Bone marrow (tissue), 2 donors: ENCODE measurements around the gene PTBP3.
"Not testable (repeated sequence)": the region's sequence is repeated elsewhere in the genome, so short reads cannot be mapped to it uniquely, and the experiment has no call there.

Experiments used
- DNase-seq, 2 donors: peaks; one replicate each; lab custom pipeline; 2025; lab: John Stamatoyannopoulos, UW

PTBP3 gene

DNA sequence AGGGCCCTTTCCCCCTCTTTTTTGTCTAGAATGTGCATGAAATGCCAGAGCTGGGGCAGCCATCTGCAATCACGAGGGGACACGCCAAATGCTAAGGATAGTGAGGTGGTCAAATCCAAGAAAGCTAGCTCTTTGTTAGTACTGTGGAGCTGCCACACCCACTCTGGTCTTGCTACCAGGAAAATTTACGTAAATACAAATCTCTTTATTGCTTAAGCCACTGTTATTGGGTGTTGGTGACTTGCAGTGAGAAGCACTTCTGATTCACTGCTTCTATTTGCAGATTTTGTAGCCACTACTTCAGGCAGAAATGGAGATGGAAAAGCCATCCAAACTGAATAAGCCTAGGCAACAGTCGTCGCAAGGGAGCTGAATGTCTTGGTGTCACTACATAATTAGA is 132.7 kb downstream of the PTBP3 start:
- no peak for DNase-seq

DNA sequence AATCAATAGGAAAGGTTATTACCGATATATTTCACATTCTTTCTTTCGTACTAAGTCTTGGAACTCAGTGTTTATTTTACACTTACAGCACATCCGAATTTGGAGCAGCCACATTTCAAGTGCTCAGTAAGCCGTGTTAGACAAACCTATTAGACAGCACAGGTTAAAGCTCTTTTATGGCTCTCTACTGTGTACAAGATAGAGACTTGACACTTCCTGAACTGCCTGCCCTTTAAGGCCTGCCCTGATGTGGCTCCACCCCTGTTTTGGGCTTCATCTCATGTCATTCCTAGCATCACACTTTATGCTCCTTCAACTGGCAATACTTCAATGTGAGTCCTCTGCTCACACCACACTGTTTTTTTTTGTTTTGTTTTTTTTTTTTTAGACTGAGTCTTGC is 134.8 kb downstream of the PTBP3 start:
- DNase-seq: no peak

DNA sequence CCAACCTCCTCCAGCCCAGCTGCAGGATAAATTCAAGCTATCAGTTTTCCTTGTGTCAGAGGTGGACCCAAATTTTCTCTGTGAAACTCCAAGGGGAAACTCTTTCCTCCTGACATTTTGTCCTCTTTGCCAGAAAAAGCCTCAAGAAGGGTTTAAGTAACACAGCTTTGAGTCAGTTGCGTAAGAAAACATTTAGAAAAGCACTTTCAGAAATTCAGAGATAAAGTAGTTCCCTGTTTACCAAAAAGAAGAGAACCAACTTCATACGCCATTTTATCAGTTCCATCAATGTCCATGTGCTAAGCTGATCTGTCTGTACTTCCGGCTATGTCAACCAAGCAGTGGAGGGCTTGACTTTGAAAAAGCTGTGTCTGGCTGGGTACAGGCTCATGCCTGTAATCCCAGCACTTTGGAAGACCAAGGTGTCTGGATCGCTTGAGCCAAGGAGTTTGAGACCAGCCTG is 138.4 kb downstream of the PTBP3 start:
- no peak for DNase-seq

DNA sequence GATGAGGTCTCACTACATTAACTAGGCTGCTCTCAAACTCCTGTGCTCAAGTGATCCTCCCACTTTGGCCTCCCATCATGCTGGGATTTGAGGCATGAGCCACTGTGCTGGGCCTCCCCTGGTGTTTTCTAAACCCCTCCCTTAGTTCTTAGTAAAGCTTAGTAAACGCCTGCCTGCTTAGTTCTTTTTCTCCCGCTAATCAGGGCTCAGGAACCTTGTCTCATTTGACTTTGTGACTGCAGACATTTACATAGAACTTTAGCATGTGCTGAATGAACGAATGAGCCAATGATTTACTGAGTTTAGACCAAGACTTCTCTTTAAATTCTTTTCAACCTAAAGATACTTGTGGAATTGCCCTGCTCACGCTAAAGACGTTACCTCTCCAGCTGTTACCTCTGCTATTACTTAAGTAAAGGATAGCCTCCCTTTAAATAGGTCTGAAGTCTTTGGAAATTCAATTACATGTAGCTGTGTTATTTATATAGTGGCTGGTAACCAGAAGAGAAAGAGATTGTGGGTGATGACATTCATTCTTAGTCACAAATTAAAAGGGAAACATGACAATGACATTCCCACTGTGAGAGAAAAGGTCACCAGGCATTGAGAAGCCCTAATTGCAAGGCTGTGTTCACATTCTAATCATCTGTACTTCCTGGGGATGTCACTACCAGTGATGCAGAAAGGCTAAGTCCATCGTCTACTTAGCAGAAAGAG is 139.7 kb downstream of the PTBP3 start:
- DNase-seq: peak in 1 of 2 donors; percentile 53

DNA sequence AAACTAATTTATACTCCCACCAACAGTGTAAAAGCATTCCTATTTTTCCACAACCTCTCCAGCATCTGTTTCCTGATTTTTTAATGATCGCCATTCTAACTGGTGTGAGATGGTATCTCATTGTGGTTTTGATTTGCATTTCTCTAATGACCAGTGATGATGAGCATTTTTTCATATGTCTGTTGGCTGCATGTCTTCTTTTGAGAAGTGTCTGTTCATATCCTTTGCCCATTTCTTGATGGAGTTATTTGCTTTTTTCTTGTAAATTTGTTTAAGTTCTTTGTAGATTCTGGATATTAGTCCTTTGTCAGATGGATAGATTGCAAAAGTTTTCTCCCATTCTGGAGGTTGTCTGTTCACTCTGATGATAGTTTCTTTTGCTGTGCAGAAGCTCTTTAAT is 143.1 kb downstream of the PTBP3 start:
- not testable (repeated sequence) for DNase-seq

DNA sequence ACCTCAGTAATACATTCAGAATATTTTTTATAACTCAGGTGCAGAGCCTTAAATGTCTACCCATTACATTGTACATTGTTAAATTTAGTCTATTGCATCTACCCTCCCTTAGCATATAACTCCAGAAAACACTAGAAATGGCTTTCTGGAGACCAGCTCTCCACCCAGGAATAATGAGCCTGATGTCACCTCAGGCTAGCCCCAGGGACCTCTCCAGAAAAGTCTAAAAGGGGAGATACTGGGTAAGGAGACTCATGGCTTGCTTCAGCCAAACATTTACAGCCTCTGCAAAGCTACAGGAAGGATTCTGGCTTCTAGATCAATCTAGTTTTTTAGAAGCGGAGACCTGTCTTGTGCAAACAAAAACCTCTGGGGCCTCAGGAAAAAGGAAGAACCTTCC is 144.5 kb downstream of the PTBP3 start:
- DNase-seq: no peak

DNA sequence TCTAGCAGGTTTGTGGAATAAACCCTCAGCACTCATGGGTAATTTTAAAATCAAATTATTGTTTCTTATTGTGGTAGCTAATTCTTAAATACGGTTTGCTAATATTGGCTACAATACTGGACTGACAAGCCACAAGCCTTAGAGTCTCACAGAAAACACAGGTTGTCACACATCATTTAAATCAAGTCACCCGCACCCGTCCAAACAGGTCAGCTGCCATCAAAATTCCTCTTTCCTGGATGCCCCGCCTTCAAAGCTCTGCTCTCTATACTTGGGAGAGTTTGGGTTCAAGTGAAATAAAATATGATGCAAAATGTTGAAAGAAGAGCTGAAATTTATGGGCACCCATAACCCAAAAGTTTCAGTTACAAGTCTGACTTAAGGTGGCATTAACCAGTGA is 146.0 kb downstream of the PTBP3 start:
- DNase-seq: no peak

DNA sequence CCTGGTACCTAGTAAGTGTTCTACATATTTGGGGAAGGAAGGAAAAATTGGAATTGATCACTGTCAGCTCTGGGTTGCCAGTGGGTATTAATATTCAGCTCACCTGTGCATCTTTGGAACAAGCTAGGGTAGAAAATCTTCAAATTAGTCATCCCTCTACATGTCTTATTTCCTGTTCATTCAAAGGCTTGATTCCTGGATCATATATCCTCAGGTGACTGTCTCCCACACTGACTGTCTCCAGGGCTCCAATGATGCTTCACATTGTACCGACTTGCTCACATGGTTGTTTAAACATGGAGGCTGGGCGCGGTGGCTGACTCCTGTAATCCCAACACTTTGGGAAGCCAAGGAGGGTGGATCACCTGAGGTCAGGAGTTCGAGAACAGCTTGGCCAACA is 146.7 kb downstream of the PTBP3 start:
- no peak for DNase-seq

DNA sequence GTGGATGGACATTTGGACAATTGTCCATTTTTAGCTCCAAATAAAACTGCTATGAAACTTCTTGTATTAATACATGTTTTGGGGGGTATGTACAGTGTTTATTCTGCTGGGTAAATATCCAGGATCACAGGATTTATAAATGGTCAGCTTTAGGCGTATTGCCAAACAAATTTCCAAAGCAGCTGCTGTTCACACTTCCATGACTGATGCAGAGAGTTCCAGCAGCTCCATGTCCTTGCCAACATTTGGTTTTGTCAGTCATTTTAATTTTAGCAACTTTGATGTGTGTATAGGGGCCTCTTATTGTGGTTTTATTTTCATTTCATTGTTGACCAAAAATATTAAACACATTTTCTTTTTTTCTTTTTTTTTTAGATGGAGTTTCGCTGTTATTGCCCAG is 148.5 kb downstream of the PTBP3 start:
- no peak for DNase-seq

DNA sequence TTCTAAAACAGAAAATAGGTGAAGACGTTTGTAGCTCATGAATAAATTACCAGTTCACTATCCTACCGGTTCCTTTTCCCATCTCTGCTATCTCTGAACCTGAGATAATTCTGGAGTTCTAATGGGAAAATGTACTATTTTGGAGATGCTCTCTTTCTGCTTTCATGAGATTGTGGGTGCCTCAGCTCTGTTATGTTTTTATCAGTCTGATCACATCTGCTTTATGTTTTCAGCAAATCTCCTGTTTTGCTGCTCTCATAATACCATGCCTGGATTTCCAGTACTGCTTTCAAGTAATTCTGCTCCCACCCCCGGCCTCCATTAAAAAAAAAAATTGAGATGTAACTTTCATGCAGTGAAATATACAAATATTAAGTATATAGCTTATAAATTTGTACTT is 149.2 kb downstream of the PTBP3 start:
- no peak for DNase-seq

DNA sequence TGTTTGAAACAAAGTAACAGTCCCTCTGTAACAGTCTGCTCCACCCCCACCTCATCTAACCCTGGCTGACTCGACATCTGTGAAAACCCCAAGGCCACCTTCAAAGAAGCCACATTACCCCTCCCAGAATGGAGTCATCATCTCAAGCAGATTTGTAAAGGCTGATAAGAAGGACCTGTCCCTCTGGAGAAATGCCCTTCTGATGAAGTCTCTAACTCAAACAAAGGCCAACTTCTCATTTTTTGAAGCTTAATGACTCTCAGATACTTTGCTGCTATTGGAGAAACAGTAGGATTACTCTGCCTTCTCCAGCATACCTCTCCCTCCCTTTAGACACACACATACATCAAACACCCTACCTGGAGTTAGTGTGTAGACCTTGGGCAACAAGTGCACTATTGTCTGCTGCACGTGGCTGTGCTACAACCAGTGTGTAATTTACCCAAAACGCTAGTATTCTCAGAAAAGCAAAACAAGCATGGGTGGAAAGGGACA is 153.0 kb downstream of the PTBP3 start:
- peak in 1 of 2 donors; percentile 88 for DNase-seq

DNA sequence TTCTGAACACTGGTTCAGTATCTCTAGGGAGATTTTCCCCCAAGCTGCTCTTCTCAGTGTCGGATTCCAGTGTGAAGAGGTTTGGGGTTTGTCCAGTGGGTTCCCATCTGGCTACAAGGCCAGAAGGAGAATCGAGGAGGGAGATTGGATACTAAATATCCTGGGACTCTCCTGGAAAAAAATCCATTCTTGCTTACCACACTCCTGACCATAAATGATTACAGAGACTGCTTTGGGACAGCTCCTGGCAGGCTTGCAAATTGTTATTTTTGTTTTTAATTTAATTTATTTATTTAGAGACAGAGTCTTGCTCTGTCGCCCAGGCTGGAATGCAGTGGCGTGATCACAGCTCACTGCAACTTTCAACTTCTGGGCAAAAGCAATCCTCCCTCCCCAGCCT is 153.6 kb downstream of the PTBP3 start:
- DNase-seq: no peak

DNA sequence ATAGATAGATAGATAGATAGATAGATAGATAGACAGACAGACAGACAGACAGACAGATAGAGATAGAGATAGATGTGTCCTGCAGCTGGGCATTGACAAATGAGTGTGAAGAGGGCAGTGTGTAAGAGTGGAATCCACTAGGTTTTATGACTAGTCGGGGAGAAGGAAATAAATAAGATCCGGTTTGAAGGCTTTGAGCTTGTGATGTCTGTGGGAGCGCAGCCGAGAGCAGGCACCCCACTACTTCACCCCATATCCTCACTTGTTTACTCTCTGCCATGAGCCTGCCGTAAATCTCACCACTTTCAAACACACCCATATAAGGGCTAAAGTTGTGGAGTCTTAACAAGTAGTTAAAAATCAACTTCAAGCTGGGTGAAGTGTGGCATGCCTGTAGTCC is 156.9 kb downstream of the PTBP3 start:
- peak in 1 of 2 donors; percentile 73 for DNase-seq

DNA sequence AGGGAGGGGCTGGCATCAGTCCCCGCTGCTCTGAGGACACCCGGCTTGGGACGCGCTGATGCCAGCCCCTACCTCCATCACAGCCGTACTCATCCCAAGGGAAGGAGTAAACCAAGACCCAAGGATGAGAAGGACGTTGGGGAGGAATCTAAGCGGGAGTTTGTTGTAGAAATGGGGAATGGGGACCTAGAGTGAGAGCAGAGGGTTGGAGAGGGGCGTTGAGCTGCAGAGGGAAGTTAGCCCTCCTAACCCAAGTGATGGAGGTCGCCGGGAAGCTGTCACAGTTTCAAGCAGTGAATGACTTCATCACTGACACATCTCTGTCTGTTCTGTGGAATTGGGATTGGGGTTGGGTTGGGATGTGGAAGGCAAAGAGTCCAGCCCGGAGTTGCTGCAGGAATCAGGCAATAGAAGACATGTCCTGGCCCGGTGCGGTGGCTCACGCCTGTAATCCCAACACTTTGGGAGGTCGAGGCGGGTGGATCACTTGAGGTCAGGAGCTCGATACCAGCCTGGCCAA is 157.6 kb downstream of the PTBP3 start:
- DNase-seq: no peak

DNA sequence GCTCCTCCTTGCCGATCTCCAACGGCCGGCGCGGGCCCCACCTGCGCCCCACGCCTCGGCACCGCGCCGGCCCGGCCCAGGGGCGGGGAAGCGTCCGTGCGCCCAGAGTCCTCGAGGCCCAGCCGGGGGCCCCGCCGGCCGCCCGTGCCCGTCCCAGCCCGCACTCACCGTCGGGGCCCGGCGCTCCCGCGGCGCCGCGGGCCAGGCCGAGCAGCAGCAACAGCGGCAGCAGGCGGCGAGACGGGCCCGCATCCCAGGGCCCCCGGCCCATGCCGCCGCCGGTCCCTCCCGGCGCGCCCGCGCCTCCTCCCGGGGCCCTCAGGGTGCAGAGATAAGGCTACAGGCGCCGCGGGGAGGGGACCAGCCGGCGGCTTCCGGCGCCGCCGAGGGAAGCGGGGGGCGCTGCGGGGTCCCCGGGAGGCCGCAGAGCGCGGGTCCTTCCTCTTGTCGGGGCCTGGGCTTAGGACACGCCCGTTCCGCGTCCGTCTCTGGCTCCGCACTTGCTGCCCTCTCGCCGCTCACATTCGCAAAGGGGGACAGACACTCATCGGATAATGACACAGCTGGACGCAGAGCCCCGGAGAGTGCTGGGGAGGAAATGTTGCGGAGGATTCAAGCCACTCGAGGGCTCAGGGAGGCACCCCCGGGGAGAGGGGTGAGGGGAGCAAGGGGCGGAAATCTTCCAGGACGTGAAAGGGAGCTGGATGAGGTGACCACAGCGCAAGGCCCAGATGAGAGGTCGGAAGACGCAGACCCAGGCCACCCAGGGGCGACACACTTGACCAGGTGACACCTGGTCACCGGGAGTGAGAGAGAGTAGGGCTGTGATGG is 158.2 kb downstream of the PTBP3 start, which contains the start of gene SUSD1:
TSS of gene SUSD1 (minus strand) at position 333 of the 831 bp plus-strand sequence. CDS start at position 271, 62 bp downstream.
- DNase-seq: peak in 1 of 2 donors; percentile 24

DNA sequence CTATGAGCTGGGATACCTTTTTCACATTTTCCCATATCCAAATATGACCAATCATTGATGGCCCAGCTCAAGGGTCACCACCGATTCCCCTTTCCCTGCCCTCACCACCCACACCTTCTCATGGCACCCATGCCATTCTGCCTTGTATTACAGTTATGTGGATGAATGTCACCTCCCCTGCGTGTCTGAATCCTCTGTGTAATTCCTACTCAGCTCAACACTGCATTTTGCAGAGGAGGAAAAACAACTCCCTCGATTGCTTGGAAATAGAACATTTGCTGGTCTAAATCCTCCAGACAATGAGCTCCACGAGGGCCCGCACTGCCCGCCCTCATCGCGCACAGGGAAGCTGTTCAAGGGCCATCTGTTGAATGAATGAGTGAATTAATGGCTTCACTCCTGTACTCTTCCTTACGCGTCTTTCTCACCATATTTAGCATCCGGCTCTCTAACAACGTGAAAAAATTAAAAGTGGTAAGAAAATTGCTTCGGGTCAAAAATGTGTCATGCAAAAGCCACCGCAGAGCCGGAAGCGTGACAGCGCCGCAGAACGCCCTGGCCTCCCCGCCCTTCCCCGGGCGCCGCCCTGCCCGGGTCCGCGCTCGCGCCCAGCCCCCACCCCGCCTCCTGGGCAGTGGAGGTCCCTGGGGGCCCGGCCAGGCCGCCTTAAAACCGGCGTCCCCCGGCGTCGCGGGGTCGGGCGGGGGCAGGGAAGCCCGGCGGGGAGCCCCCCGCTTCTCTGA is 159.0 kb downstream of the PTBP3 start:
- peak; percentile 59 to 91 for DNase-seq

DNA sequence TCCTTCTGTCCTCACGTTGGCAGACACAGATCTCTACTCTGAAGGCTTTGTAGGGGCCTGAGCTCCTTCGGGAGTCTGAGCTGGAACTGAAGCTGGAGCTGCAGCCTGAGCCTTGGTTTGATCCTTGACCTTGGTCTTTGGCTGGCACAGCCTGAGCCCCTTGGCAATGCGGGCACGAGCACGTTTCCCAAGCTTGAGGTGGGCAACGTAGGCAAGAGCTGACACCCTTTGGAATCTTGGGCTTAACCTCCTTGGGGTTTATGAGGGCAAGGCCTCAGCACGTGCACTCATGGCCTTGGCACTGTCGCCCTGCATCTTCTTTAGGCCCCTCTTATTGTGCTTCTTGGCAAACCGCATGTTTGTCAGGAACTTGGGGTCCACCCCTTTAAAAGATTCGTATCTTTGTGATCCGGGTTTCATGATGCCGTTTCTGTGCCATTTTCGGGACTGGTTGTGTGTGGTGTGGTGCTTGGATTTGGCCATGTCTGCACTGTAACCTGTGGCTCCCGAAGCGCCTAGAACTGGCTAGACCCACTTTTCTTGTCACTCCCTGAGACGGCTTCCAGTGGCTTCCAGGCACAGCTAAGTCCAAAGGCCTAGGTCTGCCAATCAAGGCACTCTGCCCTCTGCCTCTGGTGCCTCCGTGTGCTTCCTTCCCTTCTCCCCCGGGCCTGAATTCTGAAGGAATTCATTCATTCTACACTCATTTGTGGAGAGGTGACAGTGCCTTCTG is 159.8 kb downstream of the PTBP3 start:
- no peak for DNase-seq

DNA sequence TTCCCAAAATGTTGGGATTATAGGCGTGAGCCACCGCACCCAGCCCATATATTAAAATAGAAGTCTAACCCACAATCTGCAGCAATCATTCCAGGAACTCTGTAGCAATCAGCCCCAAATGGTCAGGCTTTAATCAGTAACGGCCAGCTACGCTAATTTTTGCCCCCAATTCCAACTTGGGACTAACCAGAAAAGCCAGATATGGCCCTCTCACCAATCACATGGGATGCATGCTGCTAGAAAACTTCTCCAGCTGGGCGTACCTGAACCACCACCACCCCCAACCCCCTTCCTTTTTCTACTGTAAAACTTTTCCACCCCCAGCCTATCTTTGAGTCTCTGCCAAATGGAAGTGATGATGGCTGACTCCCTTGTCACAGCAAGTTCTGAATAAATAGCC is 162.5 kb downstream of the PTBP3 start:
- DNase-seq: no peak

DNA sequence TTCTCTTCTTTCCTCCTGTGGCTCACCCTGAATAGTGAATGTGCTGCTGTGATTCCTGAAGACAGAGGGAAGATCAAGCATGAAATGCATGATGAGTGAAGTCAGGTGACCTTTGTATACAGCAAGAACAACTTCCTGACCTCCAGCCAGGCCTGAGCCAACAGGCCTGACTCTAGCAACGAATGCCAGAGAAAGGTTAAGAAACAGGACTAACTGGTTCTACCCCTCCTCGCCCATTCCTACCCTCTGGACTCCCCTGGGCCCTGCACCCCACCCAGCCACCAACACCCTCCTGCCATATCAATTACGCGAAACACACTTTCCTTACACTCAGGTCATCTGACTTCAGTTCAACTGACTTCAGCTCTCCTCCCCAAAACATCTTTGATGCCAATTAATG is 163.2 kb downstream of the PTBP3 start:
- DNase-seq: no peak

DNA sequence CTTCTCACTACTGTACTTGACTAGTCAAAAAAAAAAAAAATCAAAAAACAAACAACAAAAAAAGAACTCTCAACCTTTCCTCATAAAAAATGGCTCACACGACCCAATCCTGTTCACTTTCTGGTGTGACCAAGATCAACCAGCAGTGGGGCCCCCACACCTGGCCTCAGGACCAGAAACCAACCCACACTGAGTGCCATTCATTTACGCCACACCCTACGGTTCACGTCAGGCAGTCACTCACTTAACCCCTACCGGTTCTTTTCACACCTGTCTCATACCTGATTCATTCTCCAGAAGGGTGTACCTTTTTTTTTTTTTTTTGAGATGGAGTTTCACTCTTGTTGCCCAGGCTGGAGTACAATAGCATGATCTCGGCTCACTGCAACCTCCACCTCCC is 164.1 kb downstream of the PTBP3 start:
- no peak for DNase-seq

DNA sequence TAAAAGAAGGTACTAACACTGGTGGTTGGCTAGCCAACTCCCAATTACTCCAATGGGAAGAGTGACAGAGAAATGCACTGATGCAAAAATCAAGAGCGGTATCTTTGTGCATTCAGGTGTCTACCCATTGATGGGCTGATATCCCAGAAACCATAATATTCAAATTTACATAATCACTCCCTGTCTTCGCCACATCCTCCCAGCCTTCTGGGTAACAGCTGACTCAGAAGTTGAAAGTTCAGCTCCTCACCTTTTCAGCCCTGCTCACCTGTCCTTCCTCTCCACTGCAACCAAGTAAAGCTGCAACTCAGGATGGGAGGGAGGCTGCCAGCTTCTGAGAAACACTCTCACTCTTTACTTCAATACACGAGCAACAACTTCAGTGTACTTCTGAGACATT is 165.2 kb downstream of the PTBP3 start:
- DNase-seq: no peak
